HG02885 (cell line): ENCODE data around the gene SLC39A6.
"Not testable (repeated sequence)": the region's sequence is repeated elsewhere in the genome, so short reads cannot be mapped to it uniquely, and the experiment has no call there.

Experiments used
- ATAC-seq: cut with Tn5 transposase; IDR thresholded peaks from one replicate; pipeline ENCODE4 v1.9.1; 2021; ENCODE audit warnings: mild to moderate bottlenecking; ENCODE audit not compliant: unreplicated experiment, poor library complexity

The SLC39A6 gene

GRCh38 chr18:36104749-36105148, 24.4 kb downstream of the SLC39A6 start:
- no peak for ATAC-seq

- no peak for ATAC-seq
Observed at GRCh38 chr18:36101943-36102342, 27.2 kb downstream of the SLC39A6 start.

- ATAC-seq: no peak
Observed at GRCh38 chr18:36099311-36099710, 29.8 kb downstream of the SLC39A6 start.

- no peak for ATAC-seq
Observed at GRCh38 chr18:36096955-36097354, 32.2 kb downstream of the SLC39A6 start.

- no peak for ATAC-seq
Observed at GRCh38 chr18:36095936-36096519, 33.1 kb downstream of the SLC39A6 start.

GRCh38 chr18:36094431-36094830, 34.7 kb downstream of the SLC39A6 start:
- ATAC-seq: no peak

- ATAC-seq: not testable (repeated sequence)
Observed at GRCh38 chr18:36092116-36092515, 37.0 kb downstream of the SLC39A6 start.

- no peak for ATAC-seq
Observed at GRCh38 chr18:36089001-36089400, 40.1 kb downstream of the SLC39A6 start.

- ATAC-seq: no peak
Observed at GRCh38 chr18:36088256-36088655, 40.9 kb downstream of the SLC39A6 start.

GRCh38 chr18:36086186-36086585, 43.0 kb downstream of the SLC39A6 start:
- no peak for ATAC-seq

GRCh38 chr18:36085195-36085594, 43.9 kb downstream of the SLC39A6 start:
- no peak for ATAC-seq

- no peak for ATAC-seq
Observed at GRCh38 chr18:36083729-36084128, 45.4 kb downstream of the SLC39A6 start.

GRCh38 chr18:36081118-36081517, 48.0 kb downstream of the SLC39A6 start:
- ATAC-seq: not testable (repeated sequence)

GRCh38 chr18:36078751-36079529, 50.2 kb downstream of the SLC39A6 start:
- ATAC-seq: no peak

GRCh38 chr18:36077764-36078163, 51.4 kb downstream of the SLC39A6 start:
- not testable (repeated sequence) for ATAC-seq

- no peak for ATAC-seq
Observed at GRCh38 chr18:36075862-36076587, 53.1 kb downstream of the SLC39A6 start.

- no peak for ATAC-seq
Observed at GRCh38 chr18:36074435-36074834, 54.7 kb downstream of the SLC39A6 start.

GRCh38 chr18:36073676-36074075, 55.5 kb downstream of the SLC39A6 start:
- no peak for ATAC-seq

GRCh38 chr18:36072406-36072805, 56.7 kb downstream of the SLC39A6 start:
- ATAC-seq: not testable (repeated sequence)

- ATAC-seq: peak; percentile 94
Observed at GRCh38 chr18:36067055-36067957, 61.8 kb downstream of the SLC39A6 start, which contains the start of gene RPRD1A. RPRD1A (minus strand) TSS chr18:36067559; CDS start chr18:36067404, 155 bp downstream.
